Nephron (organoid): ENCODE measurements around the gene ZNF343.

Source experiments
- H3K27ac Mint-ChIP-seq, 3 experiments: 2 replicates each; pipeline ENCODE4 v1.8.0; 2020; ENCODE audit warnings: mixed read lengths in 3 of 3, mild to moderate bottlenecking in 2 of 3, moderate library complexity in 1 of 3
- H3K27me3 Mint-ChIP-seq: 2 replicates; pipeline ENCODE4 v1.8.0; 2021; ENCODE audit warnings: low read depth, mild to moderate bottlenecking, moderate library complexity, mixed read lengths
- H3K36me3 Mint-ChIP-seq: 2 replicates; pipeline ENCODE4 v1.8.0; 2020; ENCODE audit warnings: low read depth, mixed read lengths
- H3K4me1 Mint-ChIP-seq: 2 replicates; pipeline ENCODE4 v1.8.0; 2020; ENCODE audit warnings: mixed read lengths
- H3K4me3 Mint-ChIP-seq, 3 experiments: 2 replicates each; pipeline ENCODE4 v1.8.0; 2020; ENCODE audit warnings: mild to moderate bottlenecking in 3 of 3, mixed read lengths in 3 of 3, moderate library complexity in 2 of 3
- H3K9me3 Mint-ChIP-seq: 2 replicates; pipeline ENCODE4 v1.8.0; 2020; ENCODE audit warnings: mixed read lengths
- TF ChIP-seq, protein P1 (sequence below), 3 experiments: fragments of 200-600 bp; sonication (generic); IDR thresholded peaks; one replicate each; pipeline ENCODE4 v1.5.0; 2021; ENCODE audit warnings: antibody characterized with exemption in 3 of 3; ENCODE audit not compliant: unreplicated experiment in 3 of 3

ZNF343 gene

GRCh38 chr20:2541940-2542339, 33.2 kb upstream of the ZNF343 start:
- Mint-ChIP-seq H3K27ac (no peak overlapping the region), H3K27me3 (peaks cover 21% of the 10 kb centered on the region), H3K4me3 (no peak overlapping the region), H3K4me1 (peaks cover 19% of the 10 kb centered on the region), H3K36me3 (no peaks in the 10 kb centered on the region), H3K9me3 (peaks cover 3% of the 10 kb centered on the region)
- TF ChIP-seq, protein P1, sequence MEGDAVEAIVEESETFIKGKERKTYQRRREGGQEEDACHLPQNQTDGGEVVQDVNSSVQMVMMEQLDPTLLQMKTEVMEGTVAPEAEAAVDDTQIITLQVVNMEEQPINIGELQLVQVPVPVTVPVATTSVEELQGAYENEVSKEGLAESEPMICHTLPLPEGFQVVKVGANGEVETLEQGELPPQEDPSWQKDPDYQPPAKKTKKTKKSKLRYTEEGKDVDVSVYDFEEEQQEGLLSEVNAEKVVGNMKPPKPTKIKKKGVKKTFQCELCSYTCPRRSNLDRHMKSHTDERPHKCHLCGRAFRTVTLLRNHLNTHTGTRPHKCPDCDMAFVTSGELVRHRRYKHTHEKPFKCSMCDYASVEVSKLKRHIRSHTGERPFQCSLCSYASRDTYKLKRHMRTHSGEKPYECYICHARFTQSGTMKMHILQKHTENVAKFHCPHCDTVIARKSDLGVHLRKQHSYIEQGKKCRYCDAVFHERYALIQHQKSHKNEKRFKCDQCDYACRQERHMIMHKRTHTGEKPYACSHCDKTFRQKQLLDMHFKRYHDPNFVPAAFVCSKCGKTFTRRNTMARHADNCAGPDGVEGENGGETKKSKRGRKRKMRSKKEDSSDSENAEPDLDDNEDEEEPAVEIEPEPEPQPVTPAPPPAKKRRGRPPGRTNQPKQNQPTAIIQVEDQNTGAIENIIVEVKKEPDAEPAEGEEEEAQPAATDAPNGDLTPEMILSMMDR (IDR thresholded peaks at IDR 0.05; ENCODE audit: unreplicated experiment in 3 of 3): no peak

GRCh38 chr20:2538931-2539720, 30.4 kb upstream of the ZNF343 start:
- Mint-ChIP-seq H3K27me3 (peaks cover 15% of the 10 kb centered on the region), H3K4me1 (peaks cover 24% of the 10 kb centered on the region), H3K27ac (peak overlapping the region; percentile 6 to 62 (median 54)), H3K36me3 (no peaks in the 10 kb centered on the region), H3K4me3 (no peak overlapping the region), H3K9me3 (no peaks in the 10 kb centered on the region)
- TF ChIP-seq, protein P1 (IDR thresholded peaks at IDR 0.05; ENCODE audit: unreplicated experiment in 3 of 3): no peak

- H3K4me1 Mint-ChIP-seq: peaks cover 30% of the 10 kb centered on the region
- no peaks in the 10 kb centered on the region for H3K36me3 Mint-ChIP-seq
- H3K27ac Mint-ChIP-seq: peak overlapping the region in 1 of 3 experiments; percentile 62
- H3K27me3 Mint-ChIP-seq: peaks cover 15% of the 10 kb centered on the region
- H3K9me3 Mint-ChIP-seq: no peaks in the 10 kb centered on the region
- TF ChIP-seq, protein P1 (IDR thresholded peaks at IDR 0.05; ENCODE audit: unreplicated experiment in 3 of 3): no peak
- no peak overlapping the region for H3K4me3 Mint-ChIP-seq
Measured at GRCh38 chr20:2538356-2538755, 29.6 kb upstream of the ZNF343 start.

DNA sequence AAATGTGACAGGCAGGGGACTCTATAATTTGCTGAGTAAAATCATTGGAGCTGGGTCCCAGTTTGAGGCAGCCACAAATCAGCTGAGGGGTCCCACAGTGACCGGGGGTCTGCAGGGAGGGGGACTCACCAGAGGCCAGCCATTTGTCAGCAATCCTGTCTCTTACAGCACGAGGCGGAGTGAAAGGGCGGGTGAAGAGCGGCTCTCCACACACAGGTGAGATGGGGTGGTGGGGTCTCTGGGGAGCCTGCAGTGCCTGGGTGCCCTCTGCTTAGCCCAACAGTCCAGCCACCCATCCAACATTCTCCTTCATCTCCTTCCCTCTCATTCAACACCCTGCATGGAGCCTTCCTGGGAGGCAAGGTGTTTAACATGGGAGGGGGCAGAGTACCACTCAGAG, 28.4 kb upstream of the ZNF343 start:
- Mint-ChIP-seq H3K27ac (no peak overlapping the region), H3K27me3 (peaks cover 20% of the 10 kb centered on the region), H3K4me3 (no peak overlapping the region), H3K9me3 (no peaks in the 10 kb centered on the region), H3K4me1 (peaks cover 30% of the 10 kb centered on the region), H3K36me3 (no peaks in the 10 kb centered on the region)
- TF ChIP-seq, protein P1 (IDR thresholded peaks at IDR 0.05; ENCODE audit: unreplicated experiment in 3 of 3): no peak

DNA sequence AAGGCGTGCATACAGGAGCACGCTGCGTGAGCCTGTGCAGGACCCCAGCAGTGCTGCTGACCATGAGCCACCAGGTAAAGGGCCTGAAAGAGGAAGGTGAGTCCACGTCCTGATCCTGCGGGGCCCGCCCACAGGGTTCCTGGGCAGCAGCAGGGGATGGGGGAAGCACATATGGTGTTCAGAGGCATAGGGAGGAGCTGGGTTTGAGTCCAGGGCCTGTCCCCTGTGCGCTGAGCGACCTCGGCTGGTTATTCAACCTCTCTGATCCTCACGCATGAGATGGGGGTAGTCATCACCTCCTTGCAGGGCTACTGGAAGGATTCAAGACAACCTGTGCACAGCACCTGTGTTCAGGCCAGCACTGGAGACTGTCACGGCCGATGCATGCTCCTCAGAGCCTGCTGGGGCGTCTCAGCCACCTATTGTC, 27.9 kb upstream of the ZNF343 start, which contains the start of gene TMC2:
Gene TMC2 (plus strand): TSS at position 14 of the 427 bp plus-strand sequence. CDS start 49 bp downstream, at position 63.
- Mint-ChIP-seq H3K4me3 (no peak within 1 kb of the TSS), H3K9me3 (no peaks in the 10 kb centered on the region), H3K4me1 (peaks cover 30% of the 10 kb centered on the region), H3K36me3 (no peaks in the 10 kb centered on the region), H3K27ac (peak within 1 kb of the TSS in 1 of 3 experiments; percentile 20), H3K27me3 (peaks cover 20% of the 10 kb centered on the region)
- TF ChIP-seq, protein P1 (IDR thresholded peaks at IDR 0.05; ENCODE audit: unreplicated experiment in 3 of 3): no peak
